NB4 (cell line): ENCODE measurements around the gene RANBP17.

Experiments used
- DNase-seq: peaks from one replicate; pipeline ENCODE4 v3.0.0; 2010; ENCODE audit warnings: low read depth
- H3K4me3 ChIP-seq: one replicate; pipeline ENCODE4 v1.5.1; 2011; ENCODE audit warnings: mild to moderate bottlenecking, low read depth, low read length, moderate library complexity
- CTCF ChIP-seq: IDR thresholded peaks from one replicate; pipeline ENCODE4 v1.5.1; 2012; ENCODE audit warnings: low read depth, low read length
- MAX ChIP-seq: IDR thresholded peaks from 2 replicates; pipeline ENCODE4 v1.6.1; 2011; ENCODE audit warnings: low read depth, low read length
- MYC ChIP-seq: IDR thresholded peaks from 2 replicates; pipeline ENCODE4 v1.6.1; 2011; ENCODE audit warnings: low read depth, low read length
- POLR2A ChIP-seq: IDR thresholded peaks from 2 replicates; pipeline ENCODE4 v1.6.1; 2011; ENCODE audit warnings: mild to moderate bottlenecking; ENCODE audit not compliant: insufficient read length; ENCODE audit errors: extremely low read depth

Gene RANBP17

GRCh38 chr5:171149333-171149732 is 287.5 kb downstream of the RANBP17 start:
- H3K4me3 ChIP-seq, result no peak overlapping the region
- no peak for DNase-seq
- no peak for TF ChIP-seq POLR2A
- TF ChIP-seq MYC, result no peak
- TF ChIP-seq MAX, result no peak

GRCh38 chr5:171149772-171150171 is 288.0 kb downstream of the RANBP17 start:
- TF ChIP-seq CTCF (no peak), POLR2A (no peak), MYC (no peak), MAX (no peak)
- DNase-seq, result no peak
- H3K4me3 ChIP-seq, result no peak overlapping the region

GRCh38 chr5:171152382-171152781 is 290.6 kb downstream of the RANBP17 start:
- peak; percentile 11 for DNase-seq

GRCh38 chr5:171155621-171156020 is 293.8 kb downstream of the RANBP17 start:
- no peak for TF ChIP-seq MAX
- TF ChIP-seq MYC, result no peak
- no peak for TF ChIP-seq CTCF
- no peak for TF ChIP-seq POLR2A
- no peak for DNase-seq
- no peak overlapping the region for H3K4me3 ChIP-seq

More at GRCh38 chr5:171152382-171152781, 290.6 kb downstream of the RANBP17 start:
- H3K4me3 ChIP-seq, result no peak overlapping the region
- TF ChIP-seq CTCF (no peak), POLR2A (no peak), MYC (no peak), MAX (no peak)

- TF ChIP-seq CTCF (no peak), POLR2A (no peak), MYC (no peak), MAX (no peak)
- no peak overlapping the region for H3K4me3 ChIP-seq
- DNase-seq, result no peak
Observed at GRCh38 chr5:171157276-171157675, 295.5 kb downstream of the RANBP17 start.

GRCh38 chr5:171157775-171158174 is 296.0 kb downstream of the RANBP17 start:
- no peak for DNase-seq
- TF ChIP-seq CTCF (no peak), MYC (no peak), POLR2A (no peak), MAX (no peak)
- H3K4me3 ChIP-seq, result no peak overlapping the region
